ENCODE measurements around the gene METTL15. TPM values are rescaled to one million over a fixed set of nuclear protein-coding genes. Genes with fewer than 3 reads are reported as not detected.
A peak's percentile ranks its signal among the peaks of the same experiment; 100 is the strongest.
"Not testable (repeated sequence)": the region's sequence is repeated elsewhere in the genome, so short reads cannot be mapped to it uniquely, and the experiment has no call there.

Gene METTL15
- total RNA-seq, 1 experiment from 2014 or later: 7.0 TPM

DNA sequence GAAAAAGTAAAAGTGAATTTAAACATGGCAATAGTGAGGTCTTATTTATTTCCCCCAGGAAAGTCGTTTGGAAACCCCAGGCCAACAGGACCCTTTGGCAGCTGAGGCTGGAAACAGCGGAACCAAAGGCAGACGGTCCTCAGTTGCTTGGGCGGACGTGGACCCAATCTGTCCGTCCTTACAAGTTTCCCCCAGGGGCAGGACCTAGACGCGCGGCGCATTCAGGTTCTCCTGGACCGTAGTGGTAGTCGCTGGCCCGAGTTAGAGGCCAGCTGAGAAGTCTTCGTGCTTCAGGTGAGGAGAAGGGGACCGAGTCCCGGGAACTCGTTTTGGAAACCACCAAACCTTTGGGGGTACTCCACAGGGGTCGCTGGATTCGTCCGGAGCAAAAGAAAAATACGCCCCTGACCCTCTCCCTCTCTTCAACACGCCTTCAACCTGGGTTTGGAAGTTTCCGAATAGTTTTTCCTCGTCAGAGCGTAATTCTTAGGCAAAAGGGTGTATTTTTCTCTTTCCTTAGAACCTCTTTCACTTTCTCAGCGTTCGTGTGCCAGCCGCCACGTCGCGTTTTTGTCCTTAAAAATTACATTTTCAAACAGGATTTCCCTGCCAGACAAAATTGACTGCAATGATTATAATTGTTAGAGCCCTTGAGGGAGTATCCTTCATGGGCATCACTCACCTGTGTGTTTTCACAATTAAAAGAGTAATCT, 2.1 kb downstream of the METTL15 start:
- DNase-seq (ENCODE audit: low read depth): peak; percentile 82

DNA sequence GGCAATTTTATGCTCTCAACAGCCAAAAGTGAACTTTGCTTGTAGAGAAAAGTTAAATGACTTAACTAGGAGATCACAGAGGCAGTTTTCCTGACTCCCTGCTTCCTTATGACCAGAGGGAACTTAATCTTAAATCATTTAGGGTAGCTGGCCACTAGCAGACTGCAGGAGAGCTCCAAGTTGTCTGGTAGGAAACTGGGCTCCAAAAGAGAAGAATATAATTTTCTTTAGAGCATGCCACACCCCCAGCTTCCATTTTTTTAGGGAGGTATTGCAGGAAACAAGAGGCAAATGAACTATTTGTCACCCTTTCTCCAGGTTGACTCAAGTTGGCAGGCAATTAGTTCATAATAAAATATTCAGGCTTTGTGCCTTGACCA, 2.6 kb downstream of the METTL15 start:
- no peak for DNase-seq (ENCODE audit: low read depth)

DNA sequence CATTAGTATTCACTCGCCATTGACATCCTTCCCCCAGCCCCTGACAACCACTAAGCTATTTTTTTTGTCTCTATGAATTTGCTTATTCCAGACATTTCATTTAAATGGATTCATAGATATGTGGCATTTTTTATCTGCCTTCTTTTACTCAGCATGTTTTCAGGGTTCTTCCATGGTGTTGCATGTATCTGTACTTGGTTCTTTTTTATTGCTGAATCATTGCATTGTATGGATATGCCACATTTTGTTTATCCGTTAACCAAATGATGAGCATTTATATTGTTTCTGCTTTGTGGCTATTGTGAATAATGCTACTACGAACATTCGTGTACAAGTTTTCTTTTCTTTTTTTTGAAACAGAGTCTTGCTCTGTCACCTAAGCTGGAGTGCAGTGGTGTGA, 5.9 kb downstream of the METTL15 start:
- DNase-seq (ENCODE audit: low read depth): no peak

DNA sequence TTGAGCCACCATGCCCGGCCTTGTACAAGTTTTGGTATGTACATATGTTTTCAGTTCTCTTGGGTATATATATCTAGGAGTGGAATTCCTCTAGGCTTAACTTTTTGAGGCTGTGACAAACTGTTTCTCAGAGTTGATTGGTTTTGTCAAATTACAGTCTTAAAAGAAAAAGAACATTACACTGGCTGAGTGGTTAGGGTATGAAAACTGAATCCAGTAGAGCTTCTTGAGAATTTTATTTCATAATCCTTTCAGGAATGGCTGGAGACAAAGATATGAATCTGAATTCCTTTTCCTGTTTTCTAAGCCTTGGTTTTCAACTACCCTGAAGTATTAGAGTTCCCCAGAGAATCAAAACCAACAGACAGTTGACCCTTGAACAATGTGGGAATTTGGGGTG, 6.5 kb downstream of the METTL15 start:
- no peak for DNase-seq (ENCODE audit: low read depth)

DNA sequence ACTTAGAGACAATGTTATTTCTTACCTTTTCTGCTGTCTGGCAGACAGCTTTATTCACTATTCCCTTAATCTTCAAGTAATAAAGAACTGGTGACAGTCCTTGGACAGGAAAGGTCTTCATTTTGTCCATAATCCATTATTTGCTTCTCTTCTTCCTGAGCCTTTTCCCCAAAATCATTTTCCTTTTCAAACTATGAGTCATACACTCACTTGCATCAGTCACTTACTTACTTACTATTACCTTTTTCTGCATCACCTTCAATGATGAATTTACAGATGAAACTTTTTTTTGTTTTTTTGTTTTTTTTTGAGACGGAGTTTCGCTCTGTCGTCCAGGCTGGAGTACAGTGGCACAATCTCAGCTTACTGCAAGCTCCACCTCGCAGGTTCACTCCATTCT, 9.5 kb downstream of the METTL15 start:
- DNase-seq (ENCODE audit: low read depth): no peak

DNA sequence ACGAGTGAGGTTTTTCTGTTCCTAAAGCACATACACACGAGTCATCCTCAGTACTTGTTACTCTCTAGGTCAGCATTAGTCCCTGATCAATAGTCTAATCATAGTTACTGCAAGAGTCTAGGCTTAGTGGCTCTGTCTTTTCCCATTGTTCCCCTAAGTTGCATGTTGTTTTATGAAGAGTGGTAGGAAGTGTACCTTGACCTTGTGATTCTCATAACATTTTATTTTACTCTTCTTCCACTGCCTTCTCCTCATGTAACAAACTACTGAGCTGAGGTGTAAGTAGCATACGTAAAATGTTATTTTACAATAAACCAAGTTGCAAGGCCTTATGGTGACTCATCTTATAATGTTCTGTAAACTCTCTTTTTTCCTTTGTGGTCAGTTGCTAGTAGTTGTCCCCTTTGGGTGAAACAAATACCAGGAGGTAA, 15.0 kb downstream of the METTL15 start:
- no peak for DNase-seq (ENCODE audit: low read depth)

DNA sequence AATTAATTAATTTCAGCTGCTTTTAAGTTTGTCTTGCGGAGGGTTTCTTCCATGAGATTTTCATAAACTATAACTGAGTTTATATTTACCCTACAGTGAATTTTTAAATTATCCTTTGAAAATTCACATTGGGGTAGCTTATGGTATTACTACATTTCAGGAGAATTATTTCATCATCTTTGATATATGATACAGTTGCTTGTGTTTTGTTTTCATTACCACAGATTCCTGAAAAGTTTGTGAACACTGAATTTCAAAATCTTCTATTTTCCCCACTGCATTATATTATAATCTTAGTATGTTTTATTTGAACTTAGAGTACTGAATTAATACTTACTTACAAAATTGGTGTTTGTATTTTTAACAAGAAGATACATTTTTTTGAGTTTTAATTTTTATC, 24.4 kb downstream of the METTL15 start:
- no peak for DNase-seq (ENCODE audit: low read depth)

DNA sequence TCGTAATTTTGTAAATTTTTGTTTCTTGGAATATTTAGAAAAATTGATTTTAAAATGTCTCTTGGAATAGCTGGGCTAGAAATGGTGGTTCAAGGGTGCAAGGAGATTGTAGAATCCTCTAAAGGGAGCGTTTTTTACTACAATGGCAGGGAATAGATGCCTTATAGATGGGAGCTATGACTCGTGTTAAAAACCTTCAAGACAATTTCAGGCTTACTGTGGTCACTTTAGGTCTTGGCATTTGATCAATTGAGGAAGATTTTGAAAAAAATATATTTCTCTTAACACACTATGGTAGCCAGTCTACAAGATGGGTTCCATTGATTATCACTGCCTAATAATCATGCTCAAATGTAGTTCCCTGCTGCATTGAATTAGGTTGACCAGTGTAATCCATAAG, 25.0 kb downstream of the METTL15 start:
- no peak for DNase-seq (ENCODE audit: low read depth)

DNA sequence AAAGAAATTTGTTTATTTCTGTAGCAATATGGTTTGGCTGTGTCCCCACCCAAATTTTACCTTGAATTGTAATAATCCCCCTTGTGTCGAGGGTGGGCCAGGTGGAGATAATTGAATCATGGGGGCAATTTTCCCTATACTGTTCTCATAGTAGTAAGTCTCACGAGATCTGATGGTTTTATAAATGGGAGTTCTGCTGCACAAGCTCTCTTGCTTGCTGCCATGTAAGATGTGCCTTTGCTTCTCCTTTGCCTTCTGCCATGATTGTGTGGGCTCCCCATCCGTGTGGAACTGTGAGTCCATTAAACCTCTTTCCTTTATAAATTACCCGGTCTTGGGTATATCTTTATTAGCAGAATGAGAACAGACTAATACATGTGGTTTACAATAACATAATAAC, 28.0 kb downstream of the METTL15 start:
- DNase-seq (ENCODE audit: low read depth): not testable (repeated sequence)

DNA sequence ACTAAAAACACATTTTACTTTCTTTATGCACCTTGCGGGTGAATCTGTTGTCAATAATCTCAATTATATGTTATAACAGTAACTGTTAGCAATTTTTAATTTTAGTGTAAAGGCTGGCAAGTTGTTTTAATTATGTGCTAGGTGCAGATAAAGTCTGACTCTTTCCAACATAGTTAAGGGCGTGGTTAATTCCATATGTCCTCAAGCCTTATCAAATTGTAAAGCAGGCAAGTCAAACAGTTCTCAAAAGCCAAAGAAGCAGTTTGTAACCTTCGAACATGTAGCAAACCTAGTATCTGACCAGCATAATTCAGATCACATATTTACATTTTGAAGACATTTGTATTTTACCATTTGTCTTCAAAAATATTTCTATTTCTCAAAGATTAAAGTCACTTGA, 29.2 kb downstream of the METTL15 start:
- DNase-seq (ENCODE audit: low read depth): no peak

DNA sequence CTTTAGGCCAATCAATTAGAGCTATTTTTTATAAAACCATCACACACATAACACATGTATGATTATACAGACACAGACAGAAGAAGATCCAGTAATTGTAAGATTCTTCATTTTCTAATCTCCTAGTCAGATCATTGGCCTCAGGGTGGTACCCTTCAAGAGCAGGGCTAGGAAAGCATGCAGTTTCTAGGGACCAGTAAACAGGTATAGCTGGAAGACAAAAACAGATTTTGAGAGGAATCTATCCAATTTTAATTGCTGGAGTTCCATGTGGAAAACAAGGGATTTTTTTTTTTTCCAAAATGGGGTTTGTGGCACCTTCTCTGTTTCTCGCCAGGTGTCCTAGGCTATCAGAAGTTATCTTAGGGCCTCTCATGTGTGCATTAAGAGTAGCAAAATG, 29.6 kb downstream of the METTL15 start:
- DNase-seq (ENCODE audit: low read depth): no peak

DNA sequence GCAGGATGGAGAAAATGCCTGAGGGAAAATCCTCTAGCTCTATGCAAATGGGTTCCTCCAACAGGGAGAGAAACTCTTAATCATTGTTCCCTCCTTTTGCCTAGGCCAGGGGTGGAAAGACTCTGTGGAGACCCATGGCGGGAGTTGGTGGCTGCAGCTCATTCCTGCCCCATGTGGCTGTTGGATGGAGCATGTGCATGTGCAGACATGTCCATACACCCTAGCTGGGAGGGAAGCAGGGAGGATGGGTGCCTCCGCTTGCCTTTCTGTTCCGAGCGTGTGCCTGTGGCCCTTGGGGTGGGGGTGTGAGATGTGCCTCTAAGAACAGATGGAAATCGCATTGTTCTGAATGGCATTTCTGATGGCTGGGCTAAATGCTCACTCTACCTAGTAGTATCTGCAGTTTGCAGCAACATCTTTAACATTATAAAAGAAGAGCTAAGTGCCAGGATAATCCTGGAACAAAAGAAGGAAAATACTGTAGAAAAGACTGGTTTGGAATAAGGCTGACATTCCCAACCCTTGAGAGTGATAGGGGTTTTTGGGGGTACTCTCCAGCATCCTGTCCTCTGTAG, 31.7 kb downstream of the METTL15 start:
- DNase-seq (ENCODE audit: low read depth): no peak

DNA sequence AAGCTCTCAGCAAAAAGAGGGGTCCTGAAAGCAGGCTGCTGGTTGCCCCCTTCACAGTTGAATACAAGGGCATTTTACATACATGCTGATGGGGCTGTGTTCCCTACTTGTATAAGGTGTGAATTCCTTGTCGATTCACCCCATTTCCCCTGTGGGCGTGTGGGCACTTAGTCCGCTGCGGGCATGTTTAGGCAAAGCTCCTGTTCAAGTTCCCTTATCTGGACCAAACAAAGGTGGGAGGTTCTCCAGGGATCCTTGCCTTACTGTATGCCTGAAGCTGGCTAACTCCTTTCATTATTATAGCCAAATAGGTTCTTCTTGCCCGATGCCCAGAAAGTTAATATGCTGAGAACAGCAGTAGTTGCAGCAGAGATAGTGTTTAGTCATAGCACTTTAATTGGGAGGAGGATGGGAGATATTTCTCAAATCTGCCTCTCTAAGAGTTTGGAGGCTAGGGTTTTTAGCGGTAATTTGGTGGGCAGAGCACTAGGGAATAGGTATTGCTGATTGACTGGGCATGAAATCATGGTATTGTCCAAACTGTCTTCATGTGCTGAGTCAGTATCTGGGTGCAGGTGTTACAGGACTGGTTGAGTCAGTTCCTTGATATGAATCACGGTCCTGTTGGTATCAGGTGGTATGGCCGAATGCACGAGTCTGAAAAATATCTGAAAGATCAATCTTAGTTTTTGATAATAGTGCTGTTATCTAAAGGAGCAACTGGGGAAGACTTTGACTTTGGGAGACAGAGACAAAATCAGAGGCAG, 32.7 kb downstream of the METTL15 start:
- no peak for DNase-seq (ENCODE audit: low read depth)

DNA sequence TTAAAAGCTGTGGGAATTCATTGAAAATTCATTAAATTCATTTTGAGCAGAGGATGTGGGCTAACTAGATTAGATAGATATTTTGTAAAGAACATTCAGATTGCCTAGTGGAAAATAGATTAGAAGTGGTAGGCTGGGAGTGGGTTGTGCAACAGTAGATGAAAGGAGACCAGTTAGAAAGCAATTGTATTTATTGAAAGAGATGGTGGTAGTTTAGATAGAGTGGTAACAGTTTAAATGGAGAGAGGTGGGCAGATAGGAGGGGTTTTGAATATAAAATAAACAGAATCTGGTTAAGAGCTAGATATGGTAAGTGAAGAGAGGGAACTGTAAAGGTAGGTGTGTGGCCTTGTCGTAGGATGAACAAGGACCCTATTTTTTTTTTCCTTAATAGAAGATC, 34.5 kb downstream of the METTL15 start:
- DNase-seq (ENCODE audit: low read depth): no peak

DNA sequence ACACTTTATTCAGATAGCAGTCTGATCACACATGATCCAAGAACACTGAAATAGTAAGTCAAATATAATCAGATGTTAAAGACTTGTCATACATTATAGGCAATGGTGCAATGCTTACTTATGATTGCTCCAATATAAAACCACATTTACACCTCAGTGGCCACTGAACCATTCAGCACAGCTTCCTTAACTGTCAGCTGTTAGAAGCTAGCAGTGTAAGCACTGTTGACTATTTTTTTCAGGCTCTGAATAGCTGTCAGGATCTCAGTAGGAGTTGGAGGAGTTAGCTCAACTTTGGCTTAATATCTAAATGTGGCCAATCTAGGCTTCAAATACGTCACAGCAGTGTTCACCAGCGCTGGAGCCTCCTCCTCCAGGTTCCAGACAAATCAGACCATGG, 36.6 kb downstream of the METTL15 start:
- DNase-seq (ENCODE audit: low read depth): no peak

DNA sequence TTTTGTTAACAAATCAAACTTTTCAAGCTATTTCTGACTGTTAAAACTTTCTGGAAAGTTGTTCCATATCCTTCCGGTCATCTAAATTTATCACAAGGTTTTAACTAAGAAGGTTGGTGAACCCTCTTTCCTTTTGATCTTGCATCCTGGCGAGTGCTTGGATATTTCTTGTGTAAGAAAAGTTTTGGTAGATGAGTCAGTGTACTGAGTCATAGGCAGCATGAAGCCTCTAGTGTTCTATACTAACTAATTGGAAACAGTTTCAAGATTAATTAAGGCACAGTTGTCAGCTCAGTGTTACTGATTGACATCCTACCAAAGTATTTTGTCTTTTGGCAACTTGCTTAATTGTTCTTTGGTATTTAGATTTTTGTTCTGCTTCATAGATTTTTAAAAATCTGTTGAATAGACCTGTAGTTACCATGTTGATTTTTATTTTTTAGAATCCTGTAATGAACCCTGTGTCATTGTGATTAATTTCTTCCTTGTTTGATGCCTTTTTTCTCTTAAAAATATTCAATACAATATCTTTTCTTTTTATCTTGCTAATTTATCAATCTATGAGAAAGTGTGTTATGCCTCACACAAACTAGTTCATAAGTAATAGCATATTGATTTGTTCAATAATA, 38.0 kb downstream of the METTL15 start:
- peak; percentile 75 for DNase-seq (ENCODE audit: low read depth)

DNA sequence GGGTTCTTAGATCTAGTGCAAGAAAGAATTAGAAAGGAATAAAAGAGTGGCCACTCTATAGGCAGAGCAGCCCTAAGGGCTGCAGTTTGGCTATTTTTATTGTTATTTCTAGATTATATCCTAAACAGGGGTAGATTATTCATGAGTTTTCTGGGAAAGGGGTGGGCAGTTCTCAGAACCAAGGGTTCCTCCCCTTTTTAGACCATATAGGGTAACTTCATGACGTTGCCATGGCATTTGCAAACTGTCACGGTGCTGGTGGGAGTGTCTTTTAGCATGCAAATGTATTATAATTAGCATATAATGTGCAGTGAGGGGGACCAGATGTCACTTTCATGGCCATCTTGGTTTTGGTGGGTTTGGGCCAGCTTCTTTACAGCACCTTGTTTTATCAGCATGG, 44.6 kb downstream of the METTL15 start:
- DNase-seq (ENCODE audit: low read depth): no peak

DNA sequence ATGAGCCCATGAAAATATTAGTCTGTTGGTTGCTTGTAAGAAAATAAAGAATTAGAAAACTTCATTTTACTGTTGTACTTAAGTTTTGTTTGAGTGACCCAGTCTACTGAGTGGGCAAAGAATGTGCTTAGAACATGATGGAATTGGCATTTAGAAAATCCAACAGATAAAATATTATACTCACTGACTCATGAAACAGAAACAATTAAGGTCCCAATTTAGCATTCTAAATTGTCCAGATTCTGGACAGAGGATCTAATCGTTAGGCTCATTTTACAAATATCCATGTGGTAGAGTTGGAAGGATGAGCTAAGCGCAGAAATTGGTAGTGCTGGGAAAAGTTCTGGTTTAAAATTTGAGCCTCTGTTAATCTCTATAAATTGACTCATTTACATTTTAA, 45.4 kb downstream of the METTL15 start:
- no peak for DNase-seq (ENCODE audit: low read depth)

DNA sequence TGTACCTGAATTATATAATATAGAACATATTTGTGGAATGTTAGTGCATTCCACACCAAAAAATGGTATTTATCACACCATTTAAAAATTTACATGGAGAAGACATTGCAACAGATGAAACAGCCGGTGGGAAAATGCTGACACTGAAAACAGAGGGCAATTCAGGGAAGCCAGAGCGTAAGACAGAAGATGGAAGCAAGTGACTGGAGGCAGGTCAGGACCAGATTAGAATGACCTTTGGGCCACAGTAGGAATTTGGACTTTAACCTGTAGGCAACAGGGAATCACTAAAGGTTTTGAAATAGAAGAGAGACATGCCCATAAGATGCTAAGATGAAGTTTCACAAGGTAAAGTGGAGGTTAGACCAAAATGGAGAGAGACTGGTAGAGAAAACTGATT, 60.5 kb downstream of the METTL15 start:
- no peak for DNase-seq (ENCODE audit: low read depth)

DNA sequence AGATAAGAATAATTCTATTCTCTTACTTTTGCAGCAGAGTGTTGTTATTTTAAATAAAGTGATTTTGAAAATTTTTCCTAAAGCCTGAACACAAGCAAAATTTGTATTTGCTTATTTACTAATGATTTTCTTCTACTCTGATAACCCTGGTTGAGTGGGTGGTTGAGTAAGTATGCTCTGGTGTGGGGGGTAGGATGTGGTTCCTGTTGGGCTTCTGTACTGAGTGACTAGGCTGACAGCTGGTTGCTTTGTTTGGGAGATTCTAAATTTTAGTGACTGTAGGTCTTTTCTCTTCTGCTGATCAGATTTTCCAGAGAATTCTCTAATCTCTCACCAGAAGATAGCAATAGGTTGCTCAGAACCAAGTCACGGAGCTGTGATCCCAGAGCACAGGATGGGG, 61.6 kb downstream of the METTL15 start:
- DNase-seq (ENCODE audit: low read depth): peak; percentile 20

DNA sequence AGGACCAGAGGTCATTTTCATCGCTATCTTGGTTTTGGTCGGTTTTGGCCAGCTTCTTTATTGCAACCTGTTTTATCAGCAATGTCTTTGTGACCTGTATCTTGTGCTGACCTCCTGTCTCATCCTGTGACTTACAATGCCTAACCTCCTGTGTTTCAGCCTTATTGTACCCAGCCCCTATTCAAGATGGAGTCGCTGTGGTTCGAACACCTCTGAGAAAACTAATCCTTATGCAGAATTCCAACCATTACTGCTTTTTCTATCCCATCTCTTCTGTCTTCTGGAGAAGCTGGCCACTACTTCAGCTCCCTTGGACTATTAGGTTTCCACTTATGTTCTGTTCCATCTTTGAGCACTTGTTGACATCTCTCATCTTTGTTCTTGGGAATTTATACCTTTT, 62.6 kb downstream of the METTL15 start:
- DNase-seq (ENCODE audit: low read depth): no peak

DNA sequence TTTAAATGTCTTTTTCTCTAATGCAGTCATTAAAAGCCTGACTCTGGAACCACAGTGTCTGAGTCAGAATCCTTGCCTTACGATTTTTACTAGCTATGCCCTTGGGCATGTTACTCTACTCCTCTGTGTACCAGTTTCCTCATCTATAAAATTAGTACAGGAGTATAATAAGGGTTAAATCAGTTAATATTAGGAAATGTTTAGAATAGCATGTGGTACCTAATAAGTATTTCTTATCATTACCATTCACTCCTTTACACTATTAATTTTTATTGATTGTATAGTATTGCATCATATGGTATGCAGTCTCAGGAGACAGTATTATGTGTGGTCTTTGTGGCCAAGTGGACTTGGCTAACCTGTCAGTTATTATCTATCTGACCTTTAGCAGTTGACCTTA, 68.2 kb downstream of the METTL15 start:
- DNase-seq (ENCODE audit: low read depth): no peak

DNA sequence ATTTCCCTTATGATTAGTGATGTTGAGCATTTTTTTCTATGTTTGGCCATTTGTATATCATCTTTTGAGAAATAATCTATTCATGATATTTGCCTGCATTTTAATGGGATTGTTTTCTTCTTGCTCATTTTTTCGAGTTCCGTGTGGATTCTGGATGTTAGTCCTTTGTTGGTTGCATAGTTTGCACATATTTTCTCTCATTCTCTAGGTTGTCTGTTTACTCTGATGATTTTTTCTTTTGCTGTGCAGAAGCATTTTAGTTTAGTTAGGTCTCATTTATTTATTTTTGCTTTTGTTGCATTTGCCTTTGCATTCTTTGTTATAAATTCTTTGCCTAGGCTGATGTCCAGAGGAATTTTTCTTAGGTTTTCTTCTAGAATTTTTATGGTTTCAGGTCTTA, 87.3 kb downstream of the METTL15 start:
- no peak for DNase-seq (ENCODE audit: low read depth)

Measured in Daoy (cell line).